AG09309 (cell line): ENCODE measurements around the gene VPS13A.

Experiments used
- DNase-seq: peaks from one replicate; pipeline ENCODE4 v3.0.0-alpha.2; 2010; ENCODE audit warnings: low read depth
- H3K4me3 ChIP-seq: 2 replicates; pipeline ENCODE4 v1.5.1; 2011; ENCODE audit warnings: mild to moderate bottlenecking, low read depth, low read length, moderate library complexity; ENCODE audit not compliant: control insufficient read depth
- TF ChIP-seq, protein P1 (sequence below): IDR thresholded peaks from 2 replicates; pipeline ENCODE4 v1.5.1; 2011; ENCODE audit warnings: mild to moderate bottlenecking, low read depth, low read length, inconsistent platforms; ENCODE audit not compliant: insufficient read depth, control insufficient read depth; ENCODE audit errors: missing control alignments

The VPS13A gene

GRCh38 chr9:77426712-77427111 lies 249.4 kb downstream of the VPS13A start:
- no peak overlapping the region for H3K4me3 ChIP-seq
- TF ChIP-seq, protein P1, sequence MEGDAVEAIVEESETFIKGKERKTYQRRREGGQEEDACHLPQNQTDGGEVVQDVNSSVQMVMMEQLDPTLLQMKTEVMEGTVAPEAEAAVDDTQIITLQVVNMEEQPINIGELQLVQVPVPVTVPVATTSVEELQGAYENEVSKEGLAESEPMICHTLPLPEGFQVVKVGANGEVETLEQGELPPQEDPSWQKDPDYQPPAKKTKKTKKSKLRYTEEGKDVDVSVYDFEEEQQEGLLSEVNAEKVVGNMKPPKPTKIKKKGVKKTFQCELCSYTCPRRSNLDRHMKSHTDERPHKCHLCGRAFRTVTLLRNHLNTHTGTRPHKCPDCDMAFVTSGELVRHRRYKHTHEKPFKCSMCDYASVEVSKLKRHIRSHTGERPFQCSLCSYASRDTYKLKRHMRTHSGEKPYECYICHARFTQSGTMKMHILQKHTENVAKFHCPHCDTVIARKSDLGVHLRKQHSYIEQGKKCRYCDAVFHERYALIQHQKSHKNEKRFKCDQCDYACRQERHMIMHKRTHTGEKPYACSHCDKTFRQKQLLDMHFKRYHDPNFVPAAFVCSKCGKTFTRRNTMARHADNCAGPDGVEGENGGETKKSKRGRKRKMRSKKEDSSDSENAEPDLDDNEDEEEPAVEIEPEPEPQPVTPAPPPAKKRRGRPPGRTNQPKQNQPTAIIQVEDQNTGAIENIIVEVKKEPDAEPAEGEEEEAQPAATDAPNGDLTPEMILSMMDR: no peak
- no peak for DNase-seq

GRCh38 chr9:77427256-77427927 lies 250.1 kb downstream of the VPS13A start:
- TF ChIP-seq, protein P1: no peak
- H3K4me3 ChIP-seq: no peak overlapping the region
- no peak for DNase-seq

- TF ChIP-seq, protein P1: no peak
- no peak overlapping the region for H3K4me3 ChIP-seq
- DNase-seq: no peak
Observed at GRCh38 chr9:77429928-77430327, 252.6 kb downstream of the VPS13A start.

- TF ChIP-seq, protein P1: no peak
- H3K4me3 ChIP-seq: no peak overlapping the region
- DNase-seq: no peak
Observed at GRCh38 chr9:77432053-77432452, 254.7 kb downstream of the VPS13A start.

- TF ChIP-seq, protein P1: peak; percentile 100
- no peak for DNase-seq
- no peak overlapping the region for H3K4me3 ChIP-seq
Observed at GRCh38 chr9:77433675-77434445, 256.5 kb downstream of the VPS13A start.

- no peak overlapping the region for H3K4me3 ChIP-seq
- no peak for DNase-seq
- TF ChIP-seq, protein P1: no peak
Observed at GRCh38 chr9:77435277-77435676, 257.9 kb downstream of the VPS13A start.
